Right lobe of liver (tissue), 6 donors: ENCODE results near the gene CDC16. TPM values are rescaled to one million over a fixed set of nuclear protein-coding genes. Genes with fewer than 3 reads are reported as not detected.

ENCODE experiments used
- ATAC-seq, 4 donors: fragments of 200-7000 bp; cut with Tn5 transposase; one replicate each; pipeline ENCODE4 v1.9.1; 2020; ENCODE audit warnings: mild to moderate bottlenecking in 4 of 4, moderate library complexity in 4 of 4
- DNase-seq, 3 donors: peaks; one replicate each; pipeline ENCODE4 v3.0.0-alpha.2; 2020
- H3K27ac ChIP-seq, 3 donors: fragments of 200-600 bp; one replicate each; pipeline ENCODE4 v1.8.0; 2022
- H3K27me3 ChIP-seq, 2 donors: fragments of 200-600 bp; one replicate each; pipeline ENCODE4 v1.8.0; 2022
- H3K36me3 ChIP-seq, 4 donors: fragments of 200-600 bp; sonication (generic) in 1 of 4; one replicate each; pipeline versions ENCODE4 v1.5.1 to v1.8.0; 2017 to 2022; ENCODE audit warnings: control low read depth in 1 of 4
- H3K4me1 ChIP-seq, 4 donors: fragments of 200-600 bp; sonication (generic) in 1 of 4; one replicate each; pipeline versions ENCODE4 v1.5.1 to v1.8.0; 2017 to 2022; ENCODE audit warnings: control low read depth in 1 of 4
- H3K4me3 ChIP-seq, 3 donors: fragments of 200-600 bp; one replicate each; pipeline ENCODE4 v1.8.0; 2022
- H3K9me3 ChIP-seq, 4 donors: fragments of 200-600 bp; sonication (generic) in 1 of 4; one replicate each; pipeline versions ENCODE4 v1.5.1 to v1.8.0; 2017 to 2022; ENCODE audit warnings: control low read depth in 1 of 4
- CTCF ChIP-seq, 4 donors: fragments of 200-600 bp in 3 of 4; fragments of 450-650 bp in 1 of 4; IDR thresholded peaks; one replicate each; pipeline versions ENCODE4 v1.5.1 to v1.8.0; 2016 to 2022; ENCODE audit warnings: antibody characterized with exemption in 4 of 4, mild to moderate bottlenecking in 2 of 4
- POLR2A ChIP-seq: fragments of 450-650 bp; IDR thresholded peaks from one replicate; pipeline ENCODE4 v1.6.1; 2017; ENCODE audit warnings: antibody characterized with exemption, mild to moderate bottlenecking
- WGBS: methylation state at CpG from one replicate; pipeline ENCODE4 v1.1.6; 2018; ENCODE audit warnings: low coverage, low lambda C conversion rate; ENCODE audit not compliant: insufficient coverage; ENCODE audit errors: missing lambda C conversion rate; 5-methylcytosine and 5-hydroxymethylcytosine counted together
- intact Hi-C, 2 donors: fragments of 100-400 bp; cut with DNase I; formaldehyde crosslinking; loops; one replicate each; pipeline versions ENCODE4 v1.11.2 to v1.14.1; 2022
- total RNA-seq, 6 experiments: library from RNA; depleted of rRNA in 2 of 6; stranded (reverse); fragments of >200 nt in 2 of 6; fragmentation: NEBNext Ultra II Directional in 3 of 6; extraction: Animal tissue kit (Norgen Biotek cat#: 25700) in 3 of 6; gene quantifications; one replicate each; pipeline versions ENCODE4 v1.1.0 to v1.2.4, GENCODE V29; 2016 to 2023
- donor health status: DM: no; HTN: yes; CAD: no.
- donor health status: DM: no; HTN: no; CAD: no.
- donor health status: DM: no; HTN: no; CAD: no.
- donor health status: DM: no; HTN: yes; CAD: no.
- donor health status: DM: no; HTN: yes; CAD: no.

The CDC16 gene
- total RNA-seq, 6 experiments from 2014 or later, result 28.4 to 47.6 (median 35.8) TPM

- TF ChIP-seq CTCF (IDR thresholded peaks at IDR 0.05) (no peak), POLR2A (no peak)
- DNase-seq (no peak), ATAC-seq (no peak)
- peaks cover 0 to 76% (median 36%) of the 10 kb centered on the region in 4 donors for H3K36me3 ChIP-seq
- intact Hi-C loops, result no loop called here
- H3K4me1 ChIP-seq, result no peaks in the 10 kb centered on the region
- H3K27ac ChIP-seq, result no peak overlapping the region
- no peaks in the 10 kb centered on the region for H3K27me3 ChIP-seq
- 78% methylated on average over 6 of the region's 6 CpGs for WGBS
- H3K9me3 ChIP-seq, result no peaks in the 10 kb centered on the region
- no peak overlapping the region for H3K4me3 ChIP-seq
These were observed 33.9 kb downstream of the CDC16 start for GRCh38 chr13:114268344-114269280.

GRCh38 chr13:114269281-114269770 is 34.6 kb downstream of the CDC16 start:
- WGBS, result 69% methylated on average over 4 of the region's 4 CpGs
- Histone ChIP-seq H3K27ac (no peak overlapping the region), H3K27me3 (no peaks in the 10 kb centered on the region), H3K4me1 (no peaks in the 10 kb centered on the region), H3K36me3 (peaks cover 0 to 75% (median 33%) of the 10 kb centered on the region in 4 donors), H3K9me3 (no peaks in the 10 kb centered on the region), H3K4me3 (no peak overlapping the region)
- ATAC-seq (no peak), DNase-seq (no peak)
- intact Hi-C loops, result no loop called here
- no peak for TF ChIP-seq POLR2A
- TF ChIP-seq CTCF (IDR thresholded peaks at IDR 0.05), result no peak

- no peak overlapping the region for H3K4me3 ChIP-seq
- H3K27ac ChIP-seq, result no peak overlapping the region
- intact Hi-C loops, result no loop called here
- WGBS, result 46% methylated on average over 2 of the region's 2 CpGs
- no peaks in the 10 kb centered on the region for H3K4me1 ChIP-seq
- TF ChIP-seq POLR2A, result no peak
- no peak for TF ChIP-seq CTCF (IDR thresholded peaks at IDR 0.05)
- no peaks in the 10 kb centered on the region for H3K27me3 ChIP-seq
- H3K36me3 ChIP-seq, result peaks cover 0 to 48% (median 18%) of the 10 kb centered on the region in 4 donors
- H3K9me3 ChIP-seq, result no peaks in the 10 kb centered on the region
- peak in 3 of 4 donors; percentile 38 to 59 (median 44) for ATAC-seq
- no peak for DNase-seq
These were observed 38.3 kb downstream of the CDC16 start for GRCh38 chr13:114272977-114273376.

GRCh38 chr13:114275304-114275703 is 40.6 kb downstream of the CDC16 start:
- TF ChIP-seq CTCF (IDR thresholded peaks at IDR 0.05) (no peak), POLR2A (no peak)
- WGBS, result 73% methylated on average over 6 of the region's 7 CpGs
- DNase-seq, result no peak
- H3K27ac ChIP-seq, result no peak overlapping the region
- intact Hi-C loops, result no loop called here
- peaks cover 0 to 33% (median 12%) of the 10 kb centered on the region in 4 donors for H3K36me3 ChIP-seq
- H3K9me3 ChIP-seq, result no peaks in the 10 kb centered on the region
- no peak overlapping the region for H3K4me3 ChIP-seq
- no peak for ATAC-seq
- H3K27me3 ChIP-seq, result no peaks in the 10 kb centered on the region
- peaks cover 0 to 9% (median 2%) of the 10 kb centered on the region in 4 donors for H3K4me1 ChIP-seq
